CD4-positive, alpha-beta T cell treated with Interleukin-10 for 1 hour (primary cell): ENCODE data around the gene CNOT4.
A peak's percentile ranks its signal among the peaks of the same experiment; 100 is the strongest.

Source experiments
- DNase-seq: peaks from one replicate; pipeline ENCODE4 v3.0.0-alpha.2; 2020

The CNOT4 gene, protein sequence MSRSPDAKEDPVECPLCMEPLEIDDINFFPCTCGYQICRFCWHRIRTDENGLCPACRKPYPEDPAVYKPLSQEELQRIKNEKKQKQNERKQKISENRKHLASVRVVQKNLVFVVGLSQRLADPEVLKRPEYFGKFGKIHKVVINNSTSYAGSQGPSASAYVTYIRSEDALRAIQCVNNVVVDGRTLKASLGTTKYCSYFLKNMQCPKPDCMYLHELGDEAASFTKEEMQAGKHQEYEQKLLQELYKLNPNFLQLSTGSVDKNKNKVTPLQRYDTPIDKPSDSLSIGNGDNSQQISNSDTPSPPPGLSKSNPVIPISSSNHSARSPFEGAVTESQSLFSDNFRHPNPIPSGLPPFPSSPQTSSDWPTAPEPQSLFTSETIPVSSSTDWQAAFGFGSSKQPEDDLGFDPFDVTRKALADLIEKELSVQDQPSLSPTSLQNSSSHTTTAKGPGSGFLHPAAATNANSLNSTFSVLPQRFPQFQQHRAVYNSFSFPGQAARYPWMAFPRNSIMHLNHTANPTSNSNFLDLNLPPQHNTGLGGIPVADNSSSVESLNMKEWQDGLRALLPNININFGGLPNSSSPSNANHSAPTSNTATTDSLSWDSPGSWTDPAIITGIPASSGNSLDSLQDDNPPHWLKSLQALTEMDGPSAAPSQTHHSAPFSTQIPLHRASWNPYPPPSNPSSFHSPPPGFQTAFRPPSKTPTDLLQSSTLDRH

GRCh38 chr7:135509839-135510591, at the start of gene CNOT4:
Gene CNOT4, minus strand, starts transcription at chr7:135510102. Its CDS starts 71,771 bp downstream, at chr7:135438331.
- peak; percentile 97 for DNase-seq

GRCh38 chr7:135558881-135559280, 49.0 kb upstream of the CNOT4 start:
- no peak for DNase-seq

- peak; percentile 81 for DNase-seq
These were observed 48.5 kb upstream of the CNOT4 start for GRCh38 chr7:135558337-135558767.

DNA sequence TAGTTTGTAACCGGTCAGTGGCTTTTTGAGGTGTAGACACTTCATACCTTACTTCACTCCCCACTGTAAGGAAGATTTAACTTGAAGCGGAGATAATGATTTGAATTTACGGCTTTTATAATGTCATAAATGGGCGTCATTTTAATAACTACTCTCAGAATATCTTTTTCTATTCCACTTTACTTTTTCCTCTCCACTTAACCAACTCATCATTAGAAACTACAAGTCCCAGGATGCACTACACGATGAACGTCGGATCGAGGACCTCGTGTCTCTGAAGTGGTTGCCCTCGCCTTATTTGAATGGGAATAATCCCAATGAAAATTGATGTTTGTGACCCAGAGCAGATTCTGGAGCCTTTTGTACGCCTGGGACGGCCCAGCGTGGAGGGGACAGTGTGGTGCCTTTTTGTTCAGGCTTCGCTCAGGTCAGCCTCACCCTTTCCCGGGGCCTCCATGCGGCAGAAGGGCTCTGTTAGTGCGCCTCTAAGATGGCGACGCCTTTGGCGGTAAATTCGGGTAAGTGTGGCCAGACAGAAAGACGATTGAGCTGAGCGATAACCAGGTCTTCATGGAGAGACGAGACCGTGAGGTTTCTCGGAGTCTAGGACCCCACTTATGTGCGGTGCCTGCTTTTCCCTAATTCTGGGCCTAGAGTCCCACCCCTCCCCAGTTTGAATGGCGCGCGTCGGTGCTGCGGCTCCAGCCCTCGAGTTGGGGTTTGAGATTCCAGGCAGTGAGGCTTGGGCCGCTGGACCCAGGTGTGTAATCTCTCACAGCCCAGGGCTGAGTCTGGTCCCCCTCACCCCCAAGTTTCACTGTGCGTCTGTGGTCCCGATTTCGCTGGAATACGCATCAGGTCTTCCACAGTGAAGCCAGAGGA, 47.8 kb upstream of the CNOT4 start, which contains the start of gene NUP205:
Gene NUP205, plus strand, starts transcription at position 463 of the 882 bp plus-strand sequence. Its CDS starts 28 bp downstream, at position 491.
- DNase-seq = peak; percentile 86

GRCh38 chr7:135553346-135553745, 43.4 kb upstream of the CNOT4 start:
- no peak for DNase-seq

DNA sequence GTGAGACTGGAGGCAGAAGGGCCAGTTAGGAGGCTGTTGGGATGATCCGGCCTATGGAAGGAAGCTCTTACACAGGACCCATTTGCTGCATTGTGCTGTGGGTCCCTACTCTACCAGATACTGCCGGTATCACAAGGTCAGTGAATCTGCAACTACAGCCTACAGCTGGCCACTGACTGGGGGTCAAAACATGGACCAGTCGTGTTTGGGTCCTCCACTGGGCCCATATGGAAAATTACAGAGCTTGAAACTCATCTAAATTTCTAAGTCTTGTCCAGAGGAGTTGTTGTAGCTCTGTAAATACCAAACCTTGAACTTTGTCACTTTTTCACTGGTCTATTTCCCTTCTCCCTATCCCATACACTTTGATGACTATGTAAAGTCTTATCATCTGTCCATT, 42.2 kb upstream of the CNOT4 start:
- no peak for DNase-seq

DNA sequence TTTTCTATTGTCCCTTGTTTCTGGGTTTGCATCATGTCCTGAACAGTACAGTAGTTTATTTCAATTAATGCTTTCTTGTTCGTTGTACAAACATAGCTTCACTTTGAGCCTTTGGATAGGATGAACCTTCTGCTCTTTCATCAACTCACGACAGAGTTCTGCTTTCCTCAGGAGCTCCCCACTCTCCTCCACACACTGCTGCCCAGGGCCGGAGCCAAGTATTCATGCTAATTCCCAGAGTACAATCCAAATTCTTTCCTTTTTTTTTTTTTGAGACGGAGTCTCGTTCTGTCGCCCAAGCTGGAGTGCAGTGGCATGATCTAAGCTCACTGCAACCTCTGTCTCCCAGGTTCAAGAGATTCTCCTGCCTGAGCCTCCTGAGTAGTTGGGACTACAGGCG, 40.3 kb upstream of the CNOT4 start:
- DNase-seq = no peak

DNA sequence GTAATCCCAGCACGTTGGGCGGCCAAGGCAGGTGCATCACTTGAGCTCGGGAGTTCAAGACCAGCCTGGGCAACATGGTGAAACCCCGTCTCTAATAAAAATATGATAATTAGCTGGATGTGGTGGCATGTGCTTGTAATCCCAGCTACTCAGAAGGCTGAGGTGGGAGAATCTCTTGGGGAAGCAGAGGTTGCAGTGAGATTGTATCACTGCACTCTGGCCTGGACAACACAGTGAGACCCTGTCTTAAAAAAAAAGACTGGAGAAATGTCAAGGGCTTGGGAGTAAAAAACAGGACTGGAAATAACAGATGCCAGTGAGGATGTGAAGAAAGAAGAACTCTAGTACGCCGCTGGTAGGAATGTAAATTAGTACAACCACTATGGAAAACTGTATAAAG, 31.1 kb upstream of the CNOT4 start:
- no peak for DNase-seq

- no peak for DNase-seq
These were observed 29.7 kb upstream of the CNOT4 start for GRCh38 chr7:135539629-135540028.

DNA sequence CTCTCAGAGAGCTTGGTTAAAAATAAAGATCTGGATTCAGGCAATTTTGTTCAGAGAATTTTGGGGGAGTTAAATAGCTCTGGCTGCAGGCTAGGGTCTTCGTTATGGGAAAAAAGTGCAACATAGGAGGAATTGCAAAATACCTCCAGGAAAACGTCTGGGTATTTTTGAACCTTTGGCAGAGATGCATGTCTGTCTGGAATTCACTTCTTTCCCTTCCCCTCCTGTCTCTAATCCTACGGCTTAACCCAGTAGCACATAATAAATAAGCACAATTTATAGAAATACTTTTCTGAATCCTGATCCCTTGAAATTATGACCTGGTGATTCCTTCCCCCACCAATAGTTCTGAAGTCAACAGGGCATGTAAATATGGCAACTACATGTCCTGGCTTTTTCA, 28.5 kb upstream of the CNOT4 start:
- DNase-seq = no peak

DNA sequence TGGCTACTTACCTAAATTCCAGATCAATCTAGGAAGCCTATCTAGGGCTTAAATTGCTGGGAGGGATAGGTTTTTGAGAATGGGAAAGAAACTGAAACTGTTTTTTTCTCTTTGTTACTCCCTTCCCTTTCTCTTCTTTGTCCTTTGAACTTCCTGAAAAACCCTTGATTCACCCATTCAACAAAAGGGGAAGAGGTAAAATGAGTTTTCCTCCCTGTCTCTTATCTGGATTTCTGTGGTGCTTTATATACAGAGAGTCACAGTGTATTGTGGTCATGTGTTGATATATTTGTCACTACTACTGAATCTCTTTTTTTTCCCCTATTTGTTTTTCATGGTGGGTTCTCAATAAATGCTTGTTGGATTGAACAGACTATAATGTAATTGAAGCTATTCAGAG, 28.0 kb upstream of the CNOT4 start:
- DNase-seq = no peak

GRCh38 chr7:135537453-135537852, 27.6 kb upstream of the CNOT4 start:
- no peak for DNase-seq

DNA sequence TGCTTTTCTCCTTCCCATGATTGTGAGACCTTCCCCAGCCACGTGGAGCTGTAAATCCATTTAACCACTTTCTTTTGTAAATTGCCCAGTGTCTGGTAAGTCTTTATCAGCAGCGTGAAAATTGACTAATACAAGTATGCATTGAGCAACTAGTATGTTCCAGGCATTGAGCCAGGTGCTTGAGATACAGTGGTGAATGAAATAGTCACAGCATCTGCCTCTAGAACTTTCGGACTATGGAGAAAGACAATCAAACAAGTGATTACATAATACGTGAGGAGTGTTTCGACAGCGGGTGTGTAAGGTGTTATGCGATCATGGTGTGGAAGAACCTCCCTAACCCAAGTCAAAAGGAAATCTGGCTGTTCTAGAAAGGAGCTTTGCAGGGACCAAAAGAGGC, 26.2 kb upstream of the CNOT4 start:
- DNase-seq = no peak

GRCh38 chr7:135527025-135527424, 17.1 kb upstream of the CNOT4 start:
- no peak for DNase-seq

DNA sequence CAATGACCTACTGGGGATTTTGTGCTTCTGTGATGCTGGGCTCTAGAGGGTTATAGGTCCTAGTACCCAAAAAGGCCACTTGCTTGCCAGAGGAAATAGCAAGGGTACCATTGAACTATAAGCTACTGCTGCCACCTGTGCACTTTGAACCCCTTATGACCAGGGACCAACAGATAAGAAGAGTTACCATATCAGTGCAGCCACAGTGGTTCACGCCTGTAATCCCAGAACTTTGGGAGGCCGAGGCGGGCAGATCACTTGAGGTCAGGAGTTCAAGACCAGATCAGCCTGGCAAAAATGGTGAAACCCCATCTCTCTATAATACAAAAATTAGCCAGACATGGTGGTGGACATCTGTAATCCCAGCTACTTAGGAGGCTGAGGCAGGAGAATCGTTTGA, 15.5 kb upstream of the CNOT4 start:
- no peak for DNase-seq

- DNase-seq = no peak
These were observed 13.2 kb upstream of the CNOT4 start for GRCh38 chr7:135523146-135523545.

GRCh38 chr7:135522509-135522908, 12.6 kb upstream of the CNOT4 start:
- no peak for DNase-seq

DNA sequence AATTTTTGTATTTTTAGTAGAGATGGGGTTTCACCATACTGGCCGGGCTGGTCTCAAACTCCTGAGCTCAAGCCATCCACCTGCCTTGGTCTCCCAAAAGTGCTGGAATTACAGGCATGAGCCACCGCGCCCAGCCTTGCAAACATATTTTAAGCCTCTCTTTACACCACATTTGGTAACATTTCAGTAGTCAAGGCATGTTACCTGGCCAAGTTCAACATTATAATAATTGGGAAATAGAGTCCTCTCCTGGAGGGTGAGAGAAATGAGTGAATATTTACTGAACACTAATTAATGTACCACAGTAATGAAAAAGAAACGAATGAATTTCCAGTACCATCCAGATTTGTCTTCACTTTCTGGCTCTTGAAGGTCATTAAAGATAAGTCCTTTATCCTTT, 10.0 kb upstream of the CNOT4 start:
- no peak for DNase-seq

DNA sequence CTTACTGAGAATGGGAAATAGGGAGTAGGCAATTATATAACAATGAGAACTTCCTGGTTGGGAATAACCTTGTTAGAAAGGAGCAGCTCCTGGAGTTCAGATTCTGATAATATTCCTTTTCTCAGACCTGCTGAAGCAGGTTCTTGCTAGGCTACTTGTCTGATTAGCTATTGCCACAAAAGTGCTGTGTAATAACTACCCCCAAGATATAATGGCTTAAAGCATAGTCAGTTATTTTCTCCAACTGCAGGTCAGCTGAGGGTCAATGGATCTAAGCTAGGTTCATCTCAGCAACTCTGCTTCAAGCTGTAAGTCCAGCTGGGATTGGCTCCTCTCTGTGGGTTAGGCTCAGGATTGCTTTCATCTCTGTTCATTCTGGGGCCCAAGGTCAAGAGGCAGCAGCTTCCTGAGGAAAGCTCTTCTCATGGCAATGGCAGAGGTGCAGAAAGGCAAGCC, 9.4 kb upstream of the CNOT4 start:
- no peak for DNase-seq

GRCh38 chr7:135518748-135519147, 8.8 kb upstream of the CNOT4 start:
- DNase-seq = no peak

DNA sequence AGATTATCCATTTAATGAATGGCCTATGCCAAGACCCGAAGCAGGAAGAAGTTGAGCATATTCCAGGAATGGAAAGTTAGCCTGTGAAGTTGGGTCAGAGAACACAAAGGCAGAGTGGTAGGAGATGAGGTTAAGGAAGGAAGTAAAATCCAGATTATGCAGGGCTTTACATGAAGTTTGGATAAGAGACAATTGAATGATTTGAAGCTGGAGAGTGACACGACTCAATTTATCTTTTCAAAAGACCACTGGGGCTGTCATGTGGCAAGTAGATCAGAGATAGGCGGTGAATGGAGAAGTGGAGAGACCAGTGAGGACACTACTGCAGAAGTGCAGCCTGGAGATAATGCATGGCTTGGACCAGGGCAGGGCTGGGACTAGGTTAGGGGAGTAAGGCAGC, 7.2 kb upstream of the CNOT4 start:
- DNase-seq = no peak

GRCh38 chr7:135514856-135515255, 5.0 kb upstream of the CNOT4 start:
- no peak for DNase-seq
